GM23248 (cell line): ENCODE data around the gene ADPRH. TPM values are rescaled to one million over a fixed set of nuclear protein-coding genes. Genes with fewer than 3 reads are reported as not detected.
A peak's percentile ranks its signal among the peaks of the same experiment; 100 is the strongest.
"Not testable (repeated sequence)": the region's sequence is repeated elsewhere in the genome, so short reads cannot be mapped to it uniquely, and the experiment has no call there.

ENCODE experiments used
- DNase-seq: peaks from one replicate; pipeline ENCODE4 v3.0.0-alpha.2; 2015
- H2AFZ ChIP-seq: fragments of 200-600 bp; sonication (generic); 2 replicates; pipeline ENCODE4 v1.6.1; 2016; ENCODE audit warnings: antibody characterized with exemption
- H3F3A ChIP-seq: fragments of 200-600 bp; sonication (generic); 2 replicates; pipeline ENCODE4 v1.6.1; 2016; ENCODE audit warnings: mild to moderate bottlenecking, antibody characterized with exemption, mixed run types; ENCODE audit not compliant: insufficient read depth
- H3K27ac ChIP-seq: fragments of 200-600 bp; sonication (generic); 2 replicates; pipeline ENCODE4 v1.5.1; 2016; ENCODE audit warnings: mild to moderate bottlenecking
- H3K27me3 ChIP-seq: fragments of 200-600 bp; sonication (generic); replicated peaks from 2 replicates; pipeline ENCODE4 v1.6.1; 2016; ENCODE audit warnings: mild to moderate bottlenecking; ENCODE audit not compliant: insufficient read depth
- H3K36me3 ChIP-seq: fragments of 200-600 bp; sonication (generic); 2 replicates; pipeline ENCODE4 v1.6.1; 2016; ENCODE audit warnings: low read depth, mild to moderate bottlenecking
- H3K4me1 ChIP-seq: fragments of 200-600 bp; sonication (generic); 2 replicates; pipeline ENCODE4 v1.6.1; 2016; ENCODE audit warnings: mild to moderate bottlenecking; ENCODE audit not compliant: insufficient read depth
- H3K4me2 ChIP-seq: fragments of 200-600 bp; sonication (generic); one replicate; pipeline ENCODE4 v1.6.1; 2016; ENCODE audit warnings: mild to moderate bottlenecking; ENCODE audit not compliant: unreplicated experiment
- H3K4me3 ChIP-seq: fragments of 200-600 bp; sonication (generic); 2 replicates; pipeline ENCODE4 v1.5.1; 2016; ENCODE audit warnings: mild to moderate bottlenecking
- H3K79me2 ChIP-seq: fragments of 200-600 bp; sonication (generic); 2 replicates; pipeline ENCODE4 v1.6.1; 2016; ENCODE audit warnings: mild to moderate bottlenecking; ENCODE audit not compliant: insufficient read depth
- H3K9ac ChIP-seq: fragments of 200-600 bp; sonication (generic); 2 replicates; pipeline ENCODE4 v1.6.1; 2016; ENCODE audit warnings: mild to moderate bottlenecking
- H3K9me2 ChIP-seq: fragments of 200-600 bp; sonication (generic); 2 replicates; pipeline ENCODE4 v1.6.1; 2016; ENCODE audit warnings: mixed run types, mild to moderate bottlenecking, moderate library complexity; ENCODE audit not compliant: insufficient read depth
- H3K9me3 ChIP-seq: fragments of 200-600 bp; sonication (generic); one replicate; pipeline ENCODE4 v1.6.1; 2017; ENCODE audit warnings: low read depth
- H4K20me1 ChIP-seq: fragments of 200-600 bp; sonication (generic); 2 replicates; pipeline ENCODE4 v1.6.0; 2016; ENCODE audit not compliant: insufficient read depth
- EZH2 ChIP-seq: fragments of 200-600 bp; sonication (generic); IDR thresholded peaks from 2 replicates; pipeline ENCODE4 v1.6.1; 2018; ENCODE audit warnings: antibody characterized with exemption, mild to moderate bottlenecking; ENCODE audit not compliant: insufficient read depth, poor library complexity, severe bottlenecking
- EZH2phosphoT487 ChIP-seq: fragments of 200-600 bp; sonication (generic); IDR thresholded peaks from 2 replicates; pipeline ENCODE4 v1.6.1; 2018; ENCODE audit warnings: antibody characterized with exemption, moderate library complexity, mild to moderate bottlenecking, low read depth; ENCODE audit not compliant: insufficient read depth
- WGBS, 2 experiments: methylation state at CpG; one replicate each; pipeline ENCODE4 v1.1.6; 2015 to 2017; ENCODE audit warnings: low lambda C conversion rate in 2 of 2, low coverage in 1 of 2; ENCODE audit errors: missing lambda C conversion rate in 2 of 2; 5-methylcytosine and 5-hydroxymethylcytosine counted together
- in situ Hi-C: fragments of 300-500 bp; cut with MboI; formaldehyde crosslinking; loops from 2 replicates; pipeline ENCODE4 v1.15.0; 2020
- polyA plus RNA-seq: library from polyadenylated mRNA; unstranded; fragments of >200 nt; fragmentation: Nextera tagmentation; extraction: Ambion mirVana; gene quantifications from 2 replicates; pipeline ENCODE4 v1.2.1, GENCODE V29; 2016
- total RNA-seq: library from RNA; depleted of rRNA; stranded (reverse); fragments of >200 nt; shearing (Covaris generic); gene quantifications from 2 replicates; pipeline ENCODE4 v1.2.3, GENCODE V29; 2014

Gene ADPRH
- total and polyA plus RNA-seq, 2 experiments from 2014 or later, result 2.1 to 2.3 TPM

DNA sequence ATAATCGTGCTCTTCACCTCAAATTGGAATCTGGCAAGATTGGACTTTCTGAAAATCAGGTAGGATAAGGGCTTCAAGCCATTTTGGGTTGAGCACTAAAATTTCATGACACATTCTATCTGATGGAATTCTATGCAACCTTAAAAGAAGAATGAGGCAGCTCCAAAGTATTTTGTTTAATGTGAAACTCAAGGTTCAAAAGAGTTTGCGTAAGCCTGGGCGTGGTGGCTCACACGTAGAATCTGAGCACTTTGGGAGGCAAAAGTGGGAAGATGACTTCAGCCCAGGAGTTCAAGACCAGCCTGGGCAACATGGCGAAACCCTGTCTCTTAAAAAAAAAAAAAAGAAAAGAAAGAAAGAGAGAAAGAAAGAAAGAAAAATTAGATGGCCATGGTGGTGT is 14.8 kb downstream of the ADPRH start:
- no peaks in the 10 kb centered on the region for H3F3A ChIP-seq
- H3K27ac ChIP-seq, result no peak overlapping the region
- no peaks in the 10 kb centered on the region for H3K9me3 ChIP-seq
- H3K4me2 ChIP-seq, result no peak overlapping the region
- TF ChIP-seq EZH2, result no peak
- TF ChIP-seq EZH2phosphoT487, result no peak
- 63 to 69% methylated on average over 5 of the region's 5 CpGs for WGBS, 2 experiments
- H3K36me3 ChIP-seq, result no peaks in the 10 kb centered on the region
- H3K4me3 ChIP-seq, result no peak overlapping the region
- no peaks in the 10 kb centered on the region for H3K9me2 ChIP-seq
- no peak overlapping the region for H3K9ac ChIP-seq
- no peaks in the 10 kb centered on the region for H4K20me1 ChIP-seq
- no peaks in the 10 kb centered on the region for H3K79me2 ChIP-seq
- H2AFZ ChIP-seq, result no peak overlapping the region
- peak; percentile 41 for DNase-seq
- no peaks in the 10 kb centered on the region for H3K4me1 ChIP-seq
- 0 out of 2 replicates have a peak, but pooled peaks cover 10% of the 10 kb centered on the region for H3K27me3 ChIP-seq
- in situ Hi-C loops, result no loop called here

DNA sequence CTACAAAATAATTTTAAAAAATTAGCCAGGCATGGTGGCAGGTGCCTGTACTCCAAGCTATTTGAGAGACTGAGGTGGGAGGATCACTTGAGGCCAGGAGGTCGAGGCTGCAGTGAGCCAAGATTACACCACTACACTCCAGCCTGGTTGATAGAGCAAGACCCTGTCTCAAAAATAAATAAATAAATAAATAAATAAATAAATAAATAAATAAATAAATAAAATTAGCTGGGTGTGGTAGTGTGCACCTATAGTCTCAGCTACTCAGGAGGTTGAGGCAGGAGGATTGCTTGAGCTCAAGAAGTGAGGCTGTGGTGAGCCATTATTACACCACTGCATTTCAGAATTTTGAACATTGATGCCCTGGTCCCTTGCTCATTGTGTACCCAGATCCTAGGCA is 15.6 kb downstream of the ADPRH start:
- H3K4me1 ChIP-seq, H3K79me2 ChIP-seq, H3K36me3 ChIP-seq, H3K9me3 ChIP-seq, H3K4me3 ChIP-seq, DNase-seq, H4K20me1 ChIP-seq, H3K27ac ChIP-seq, H3F3A ChIP-seq, in situ Hi-C loops, H3K9ac ChIP-seq, H3K4me2 ChIP-seq, H3K9me2 ChIP-seq, H2AFZ ChIP-seq, H3K27me3 ChIP-seq: not testable (repeated sequence)
- 0 to 18% methylated on average over 1 of the region's 1 CpG for WGBS, 2 experiments

DNA sequence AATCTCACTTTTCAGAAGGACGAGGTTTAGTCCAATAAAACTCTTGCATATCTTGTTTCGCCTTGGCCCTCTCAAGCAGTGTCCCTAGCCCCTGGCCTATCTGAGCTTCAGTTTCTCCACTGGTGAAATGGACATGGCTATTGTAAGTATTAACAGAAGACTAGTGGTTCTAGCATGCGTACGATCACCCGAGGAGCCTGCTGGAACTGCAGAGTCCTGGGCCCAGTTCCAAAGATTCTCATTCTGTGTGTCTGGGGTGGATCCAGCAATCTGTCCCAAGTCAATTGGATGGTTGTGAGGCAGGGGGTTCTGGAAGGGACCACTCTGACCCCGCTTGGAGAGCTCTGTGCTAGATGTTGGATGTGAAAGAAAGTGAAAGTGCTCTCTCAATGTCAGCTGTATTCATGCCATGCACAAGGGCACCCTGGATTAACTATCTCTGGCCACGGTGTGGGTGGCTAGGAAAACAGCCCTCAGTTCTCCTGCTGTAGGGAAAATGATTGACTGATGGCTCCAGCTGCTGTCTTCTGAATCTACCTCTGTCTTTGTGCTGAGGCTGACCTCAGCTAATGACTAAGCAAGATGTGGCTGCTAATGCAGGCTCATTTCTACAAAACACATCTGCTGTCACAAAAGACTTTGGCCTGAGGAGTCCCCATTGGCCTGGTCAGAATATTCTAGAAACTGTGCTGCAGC is 16.5 kb downstream of the ADPRH start:
- in situ Hi-C loops, result no loop called here
- Histone ChIP-seq H3K9me2 (no peaks in the 10 kb centered on the region), H3K9ac (no peak overlapping the region)

DNA sequence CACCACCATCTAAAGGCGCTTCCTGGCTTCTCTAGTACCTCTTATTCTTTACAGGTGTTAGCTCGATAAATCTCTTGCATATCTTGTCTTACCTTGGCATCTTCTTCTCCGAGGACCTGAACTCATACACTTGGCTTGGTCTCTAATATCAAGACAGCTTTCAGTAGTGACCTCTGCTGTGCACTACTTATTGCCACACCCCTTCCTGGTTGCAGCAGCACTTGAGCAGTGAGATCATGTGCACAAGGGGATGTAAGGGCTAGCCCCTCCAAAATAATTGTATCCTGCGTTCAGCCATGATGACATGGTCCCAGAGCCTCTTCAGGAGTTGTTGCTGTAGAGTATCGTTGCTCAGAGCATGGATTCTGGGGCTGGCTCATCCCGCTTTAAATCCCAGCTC is 17.1 kb downstream of the ADPRH start:
- DNase-seq, result no peak
- 74 to 75% methylated on average over 6 of the region's 6 CpGs for WGBS, 2 experiments
- TF ChIP-seq EZH2phosphoT487 (no peak), EZH2 (no peak)
- H3K36me3 ChIP-seq, result no peaks in the 10 kb centered on the region
- H3K4me2 ChIP-seq, result no peak overlapping the region
- no peak overlapping the region for H2AFZ ChIP-seq
- in situ Hi-C loops, result no loop called here
- no peaks in the 10 kb centered on the region for H3K4me1 ChIP-seq
- no peak overlapping the region for H3K9ac ChIP-seq
- 0 out of 2 replicates have a peak, but pooled peaks cover 10% of the 10 kb centered on the region for H3K27me3 ChIP-seq
- H3K79me2 ChIP-seq, result no peaks in the 10 kb centered on the region
- no peaks in the 10 kb centered on the region for H3K9me2 ChIP-seq
- H3K9me3 ChIP-seq, result no peaks in the 10 kb centered on the region
- no peaks in the 10 kb centered on the region for H4K20me1 ChIP-seq
- H3K27ac ChIP-seq, result no peak overlapping the region
- no peaks in the 10 kb centered on the region for H3F3A ChIP-seq
- no peak overlapping the region for H3K4me3 ChIP-seq

More for the DNA sequence above, 16.5 kb downstream of the ADPRH start:
- DNase-seq, result peak; percentile 26
- Histone ChIP-seq H3K36me3 (no peaks in the 10 kb centered on the region), H3K4me3 (no peak overlapping the region), H3K27ac (no peak overlapping the region), H3K79me2 (no peaks in the 10 kb centered on the region), H3K4me2 (no peak overlapping the region), H3F3A (no peaks in the 10 kb centered on the region), H2AFZ (peak overlapping the region; percentile 29), H3K4me1 (no peaks in the 10 kb centered on the region), H4K20me1 (no peaks in the 10 kb centered on the region), H3K9me3 (no peaks in the 10 kb centered on the region), H3K27me3 (0 out of 2 replicates have a peak, but pooled peaks cover 10% of the 10 kb centered on the region)
- WGBS, 2 experiments, result 65 to 77% methylated on average over 7 of the region's 7 CpGs
- TF ChIP-seq EZH2 (no peak), EZH2phosphoT487 (no peak)
